CD14-positive monocyte (primary cell): Measurements from ENCODE around the gene PRLR. TPM values are rescaled to one million over a fixed set of nuclear protein-coding genes. Genes with fewer than 3 reads are reported as not detected.

Experiments
- DNase-seq, 3 donors: peaks; one replicate each; pipeline ENCODE4 v3.0.0-alpha.2; 2011 to 2022
- H2AFZ ChIP-seq: 2 replicates; pipeline ENCODE4 v1.6.0; 2012; ENCODE audit warnings: mild to moderate bottlenecking, low read depth, low read length, inconsistent platforms; ENCODE audit not compliant: insufficient read depth, poor library complexity, severe bottlenecking
- H3K27ac ChIP-seq, 2 donors: 1 replicate in 1 of 2; 2 replicates in 1 of 2; pipeline ENCODE4 v1.5.1; 2012 to 2013; ENCODE audit warnings: low read length in 2 of 2, control low read depth in 1 of 2, inconsistent platforms in 1 of 2, low read depth in 1 of 2, mild to moderate bottlenecking in 1 of 2
- H3K27me3 ChIP-seq, 2 donors: one replicate each; pipeline versions ENCODE4 v1.6.0 to v1.6.1; 2011 to 2013; ENCODE audit warnings: low read length in 2 of 2; ENCODE audit not compliant: control insufficient read depth in 2 of 2, insufficient read depth in 2 of 2
- H3K36me3 ChIP-seq, 2 donors: replicated peaks in 1 of 2; 1 replicate in 1 of 2; 2 replicates in 1 of 2; pipeline versions ENCODE4 v1.5.1 to v1.6.1; 2012 to 2013; ENCODE audit warnings: low read length in 2 of 2, control low read depth in 1 of 2, inconsistent platforms in 1 of 2, mild to moderate bottlenecking in 1 of 2; ENCODE audit not compliant: insufficient read depth in 2 of 2, control insufficient read depth in 1 of 2
- H3K4me1 ChIP-seq, 2 donors: 1 replicate in 1 of 2; 2 replicates in 1 of 2; pipeline versions ENCODE4 v1.5.1 to v1.6.1; 2012 to 2013; ENCODE audit warnings: low read length in 2 of 2, control low read depth in 1 of 2, inconsistent platforms in 1 of 2, mild to moderate bottlenecking in 1 of 2, moderate library complexity in 1 of 2; ENCODE audit not compliant: insufficient read depth in 2 of 2, control insufficient read depth in 1 of 2
- H3K4me2 ChIP-seq: replicated peaks from 2 replicates; pipeline ENCODE3; 2012; ENCODE audit warnings: low read length, moderate library complexity, mild to moderate bottlenecking; ENCODE audit not compliant: poor library complexity, severe bottlenecking; ENCODE audit errors: extremely low read depth
- H3K4me3 ChIP-seq, 3 experiments: fragments of 200-600 bp in 1 of 3; sonication (generic) in 1 of 3; replicated peaks in 1 of 3; 1 replicate in 2 of 3; 2 replicates in 1 of 3; pipeline ENCODE4 v1.5.1; 2011 to 2013; ENCODE audit warnings: low read length in 3 of 3, mild to moderate bottlenecking in 3 of 3, control low read depth in 2 of 3, low read depth in 2 of 3, inconsistent platforms in 1 of 3, moderate library complexity in 1 of 3
- H3K79me2 ChIP-seq: 2 replicates; pipeline ENCODE4 v1.6.0; 2012; ENCODE audit warnings: mild to moderate bottlenecking, control low read depth, inconsistent platforms, low read length, moderate library complexity; ENCODE audit not compliant: insufficient read depth
- H3K9ac ChIP-seq: 2 replicates; pipeline ENCODE4 v1.6.0; 2017; ENCODE audit warnings: low read length, mild to moderate bottlenecking; ENCODE audit not compliant: insufficient read depth, poor library complexity, severe bottlenecking
- H3K9me3 ChIP-seq, 2 donors: replicated peaks in 1 of 2; 1 replicate in 1 of 2; 2 replicates in 1 of 2; pipeline versions ENCODE4 v1.5.1 to v1.6.1; 2012 to 2013; ENCODE audit warnings: low read length in 2 of 2, control low read depth in 1 of 2; ENCODE audit not compliant: control insufficient read depth in 1 of 2, insufficient read depth in 1 of 2
- H4K20me1 ChIP-seq: 2 replicates; pipeline ENCODE4 v1.6.0; 2012; ENCODE audit warnings: mild to moderate bottlenecking, low read length, control low read depth, moderate library complexity; ENCODE audit not compliant: insufficient read depth
- H3K27ac Mint-ChIP-seq, 7 donors: one replicate each; pipeline ENCODE4 v1.8.0; 2020; ENCODE audit warnings: mild to moderate bottlenecking in 7 of 7, mixed read lengths in 7 of 7, moderate library complexity in 6 of 7, inconsistent platforms in 2 of 7
- H3K27me3 Mint-ChIP-seq, 3 donors: one replicate each; pipeline ENCODE4 v1.8.0; 2021 to 2022; ENCODE audit warnings: low read depth in 3 of 3, mild to moderate bottlenecking in 3 of 3, mixed read lengths in 3 of 3, moderate library complexity in 3 of 3, inconsistent platforms in 1 of 3
- H3K36me3 Mint-ChIP-seq, 2 donors: one replicate each; pipeline ENCODE4 v1.8.0; 2020; ENCODE audit warnings: mixed read lengths in 2 of 2, inconsistent platforms in 1 of 2, mild to moderate bottlenecking in 1 of 2
- H3K4me1 Mint-ChIP-seq: one replicate; pipeline ENCODE4 v1.8.0; 2020; ENCODE audit warnings: mild to moderate bottlenecking, mixed read lengths
- H3K4me3 Mint-ChIP-seq, 2 donors: one replicate each; pipeline ENCODE4 v1.8.0; 2020; ENCODE audit warnings: mild to moderate bottlenecking in 2 of 2, mixed read lengths in 2 of 2, moderate library complexity in 1 of 2
- H3K9me3 Mint-ChIP-seq, 7 donors: one replicate each; pipeline ENCODE4 v1.8.0; 2020 to 2022; ENCODE audit warnings: mixed read lengths in 7 of 7, mild to moderate bottlenecking in 6 of 7, moderate library complexity in 6 of 7, inconsistent platforms in 2 of 7
- CTCF ChIP-seq: fragments of 200-600 bp; IDR thresholded peaks from one replicate; pipeline ENCODE4 v1.8.0; 2022; ENCODE audit warnings: antibody characterized with exemption, mild to moderate bottlenecking
- WGBS: methylation state at CpG from one replicate; pipeline ENCODE4 v1.1.5; 2013; ENCODE audit warnings: missing lambda C conversion rate; ENCODE audit not compliant: insufficient coverage; 5-methylcytosine and 5-hydroxymethylcytosine counted together
- intact Hi-C, 2 donors: fragments of 100-400 bp; cut with micrococcal nuclease; formaldehyde crosslinking; loops; one replicate each; pipeline versions ENCODE4 v1.15.0 to v1.15.1; 2023
- polyA plus RNA-seq, 3 donors: library from polyadenylated mRNA; depleted of rRNA in 1 of 3; unstranded in 2 of 3; stranded (reverse) in 1 of 3; fragments of 300-500 nt in 2 of 3; fragments of >200 nt in 1 of 3; fragmentation: Illumina TruSeq in 2 of 3; gene quantifications; 1 replicate in 2 of 3; 2 replicates in 1 of 3; pipeline ENCODE4 v1.2.3, GENCODE V29; 2012 to 2021

The PRLR gene
- polyA plus RNA-seq, 3 donors = 0.12 to 1.7 (median 0.88) TPM

GRCh38 chr5:35001842-35002241 lies 228.4 kb downstream of the PRLR start:
- Mint-ChIP-seq H3K27ac (no peak overlapping the region), H3K36me3 (no peaks in the 10 kb centered on the region), H3K4me1 (no peaks in the 10 kb centered on the region), H3K4me3 (no peak overlapping the region), H3K9me3 (peaks cover 0 to 5% (median 0%) of the 10 kb centered on the region in 7 donors), H3K27me3 (peaks cover 4 to 16% (median 13%) of the 10 kb centered on the region in 3 donors)
- H3K4me2 ChIP-seq = no peak overlapping the region
- no peaks in the 10 kb centered on the region for H3K36me3 ChIP-seq
- H3K79me2 ChIP-seq = no peaks in the 10 kb centered on the region
- TF ChIP-seq CTCF = no peak
- H2AFZ ChIP-seq = no peak overlapping the region
- intact Hi-C loops = no loop called here
- no peak overlapping the region for H3K9ac ChIP-seq
- H3K27ac ChIP-seq = no peak overlapping the region
- H3K4me1 ChIP-seq = no peaks in the 10 kb centered on the region
- no peak overlapping the region for H3K4me3 ChIP-seq
- no peak for DNase-seq
- H3K27me3 ChIP-seq = no peaks in the 10 kb centered on the region
- no peaks in the 10 kb centered on the region for H3K9me3 ChIP-seq
- H4K20me1 ChIP-seq = no peaks in the 10 kb centered on the region
- no CpG with 5 or more reads among the region's 3 CpGs for WGBS

Other genes starting within 250 kb of the PRLR start
- not detected for gene AGXT2, start 182.5 kb downstream of the PRLR start, polyA plus RNA-seq